Measurements from ENCODE around the gene ST3GAL3. TPM values are rescaled to one million over a fixed set of nuclear protein-coding genes. Genes with fewer than 3 reads are reported as not detected.

The ST3GAL3 gene
- polyA plus RNA-seq, 1 donor (not counting 4 experiments of a cell fraction or from before 2014, with no cell fraction given), result 10.0 TPM

DNA sequence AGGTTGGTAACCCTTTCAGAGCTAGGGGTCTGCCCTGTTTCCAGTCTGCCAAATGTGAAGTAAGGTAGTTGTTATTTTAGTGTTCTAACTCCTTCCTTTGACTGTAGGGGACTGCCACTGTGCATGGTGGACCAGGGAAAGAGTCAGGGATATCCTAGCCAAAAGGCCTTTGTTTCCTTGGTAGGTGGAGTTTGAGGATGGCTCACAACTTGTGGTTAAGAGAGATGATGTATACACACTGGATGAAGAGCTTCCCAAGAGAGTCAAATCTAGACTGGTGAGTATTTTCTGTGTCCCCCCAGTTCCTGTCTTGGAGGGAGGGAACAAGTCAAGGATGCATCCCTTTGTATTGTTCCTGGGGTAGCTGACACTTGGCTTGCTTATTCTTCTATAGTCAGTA lies 3.5 kb upstream of the ST3GAL3 start:
- dilution Hi-C loops (cut with MboI; ENCODE audit: extremely low pct_ligation_motif_present, low sequenced_read_pairs), result loop anchor here (25.0 kb wide), 1 partner anchor 233 kb away; the partner anchor contains the start of genes ARTN and IPO13
- TF ChIP-seq EZH2 (IDR thresholded peaks at IDR 0.05; ENCODE audit: low read length), result no peak
- no peak for TF ChIP-seq CTCF (optimal IDR thresholded peaks at IDR 0.05 in 1 of 3, IDR thresholded peaks at IDR 0.05 in 1 of 3, conservative IDR thresholded peaks at IDR 0.05 in 1 of 3; ENCODE audit: extremely low read depth in 1 of 3, insufficient read depth in 2 of 3, low read length in 3 of 3)
- Histone ChIP-seq H3K4me1 (ENCODE audit: control insufficient read depth, extremely low read depth, insufficient read depth, low read length) (peaks cover 19% of the 10 kb centered on the region), H3K9me1 (ENCODE audit: control insufficient read depth, extremely low read depth, insufficient read depth, low read length) (no peaks in the 10 kb centered on the region), H3K9me3 (ENCODE audit: control insufficient read depth, low read depth, low read length) (no peaks in the 10 kb centered on the region), H3K9ac (ENCODE audit: control insufficient read depth, extremely low read depth, insufficient read depth, low read length) (no peak overlapping the region), H4K20me1 (ENCODE audit: control insufficient read depth, extremely low read depth, insufficient read depth, low read length) (no peaks in the 10 kb centered on the region), H3K27me3 (ENCODE audit: control insufficient read depth, extremely low read depth, insufficient read depth, low read length) (no peaks in the 10 kb centered on the region), H3K36me3 (ENCODE audit: control insufficient read depth in 2 of 2, extremely low read depth in 1 of 2, insufficient read depth in 2 of 2, low read length in 2 of 2) (peaks cover 32 to 41% of the 10 kb centered on the region in 2 experiments), H3K79me2 (ENCODE audit: control insufficient read depth, insufficient read depth, low read length) (peaks cover 22% of the 10 kb centered on the region), H3K4me3 (ENCODE audit: control insufficient read depth in 2 of 3, extremely low read depth in 1 of 3, insufficient read depth in 2 of 3, low read depth in 1 of 3, low read length in 3 of 3) (no peak overlapping the region), H2AFZ (ENCODE audit: control insufficient read depth, low read length) (no peak overlapping the region), H3K27ac (ENCODE audit: control insufficient read depth, insufficient read depth, low read length) (no peak overlapping the region), H3K4me2 (ENCODE audit: control insufficient read depth, extremely low read depth, insufficient read depth, low read depth, low read length) (no peak overlapping the region)
- FAIRE-seq, result no peak
- no peak for DNase-seq (ENCODE audit: low read depth, low spot score)

DNA sequence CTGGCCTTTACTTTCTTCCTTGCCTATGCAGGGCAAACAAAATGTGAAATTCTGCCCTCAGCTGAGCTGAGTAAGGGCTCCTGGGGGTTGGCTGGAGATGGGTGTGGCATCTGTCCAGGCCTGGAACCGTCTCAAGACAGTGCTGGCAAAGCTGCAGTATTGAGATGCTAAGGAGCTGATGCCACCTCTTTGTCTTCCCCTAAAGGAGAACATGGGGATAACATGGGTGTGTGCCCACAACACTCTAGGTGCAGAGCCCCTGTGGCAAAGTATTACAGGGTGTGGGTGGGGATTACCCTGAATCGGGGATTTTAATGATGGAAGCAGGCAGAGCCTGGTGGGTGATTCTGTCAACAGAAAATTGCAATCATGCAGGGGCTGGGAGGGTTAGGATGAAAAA lies 2.5 kb upstream of the ST3GAL3 start:
- Histone ChIP-seq H3K4me1 (ENCODE audit: control insufficient read depth, extremely low read depth, insufficient read depth, low read length) (peaks cover 19% of the 10 kb centered on the region), H3K79me2 (ENCODE audit: control insufficient read depth, insufficient read depth, low read length) (peaks cover 25% of the 10 kb centered on the region), H3K4me2 (ENCODE audit: control insufficient read depth, extremely low read depth, insufficient read depth, low read depth, low read length) (no peak overlapping the region), H4K20me1 (ENCODE audit: control insufficient read depth, extremely low read depth, insufficient read depth, low read length) (no peaks in the 10 kb centered on the region), H3K4me3 (ENCODE audit: control insufficient read depth in 2 of 3, extremely low read depth in 1 of 3, insufficient read depth in 2 of 3, low read depth in 1 of 3, low read length in 3 of 3) (no peak overlapping the region), H2AFZ (ENCODE audit: control insufficient read depth, low read length) (no peak overlapping the region), H3K9ac (ENCODE audit: control insufficient read depth, extremely low read depth, insufficient read depth, low read length) (no peak overlapping the region), H3K9me1 (ENCODE audit: control insufficient read depth, extremely low read depth, insufficient read depth, low read length) (no peaks in the 10 kb centered on the region), H3K27ac (ENCODE audit: control insufficient read depth, insufficient read depth, low read length) (no peak overlapping the region), H3K9me3 (ENCODE audit: control insufficient read depth, low read depth, low read length) (no peaks in the 10 kb centered on the region), H3K36me3 (ENCODE audit: control insufficient read depth in 2 of 2, extremely low read depth in 1 of 2, insufficient read depth in 2 of 2, low read length in 2 of 2) (peaks cover 30 to 38% of the 10 kb centered on the region in 2 experiments), H3K27me3 (ENCODE audit: control insufficient read depth, extremely low read depth, insufficient read depth, low read length) (no peaks in the 10 kb centered on the region)
- dilution Hi-C loops (cut with MboI; ENCODE audit: extremely low pct_ligation_motif_present, low sequenced_read_pairs), result loop anchor here (25.0 kb wide), 1 partner anchor 232 kb away; the partner anchor contains the start of genes ARTN and IPO13
- DNase-seq (ENCODE audit: low read depth, low spot score), result no peak
- TF ChIP-seq CTCF (optimal IDR thresholded peaks at IDR 0.05 in 1 of 3, IDR thresholded peaks at IDR 0.05 in 1 of 3, conservative IDR thresholded peaks at IDR 0.05 in 1 of 3; ENCODE audit: extremely low read depth in 1 of 3, insufficient read depth in 2 of 3, low read length in 3 of 3), result peak; percentile 35 to 59 (median 41)
- TF ChIP-seq EZH2 (IDR thresholded peaks at IDR 0.05; ENCODE audit: low read length), result no peak
- peak; percentile 67 for FAIRE-seq

Data from keratinocyte (primary cell).